Natural killer cell (primary cell): ENCODE measurements around the gene SELL. TPM values are rescaled to one million over a fixed set of nuclear protein-coding genes. Genes with fewer than 3 reads are reported as not detected.
"Not testable (repeated sequence)": the region's sequence is repeated elsewhere in the genome, so short reads cannot be mapped to it uniquely, and the experiment has no call there.

Experiments used
- ATAC-seq, 3 donors: fragments of 150-1000 bp in 2 of 3; fragments of 200-7000 bp in 1 of 3; cut with Tn5 transposase; 1 replicate in 1 of 3; 2 replicates in 2 of 3; pipeline ENCODE4 v1.10.0; 2021; ENCODE audit warnings: mild to moderate bottlenecking in 2 of 3, moderate library complexity in 2 of 3
- DNase-seq, 2 donors: peaks; one replicate each; pipeline versions ENCODE4 v3.0.0 to v3.0.0-alpha.2; 2013 to 2021; ENCODE audit warnings: mixed read lengths in 1 of 2
- H3K27ac ChIP-seq: one replicate; pipeline ENCODE4 v1.5.1; 2013; ENCODE audit warnings: mild to moderate bottlenecking, low read length
- H3K27me3 ChIP-seq: one replicate; pipeline ENCODE4 v1.6.1; 2013; ENCODE audit warnings: low read length; ENCODE audit not compliant: control insufficient read depth, insufficient read depth
- H3K36me3 ChIP-seq: one replicate; pipeline ENCODE4 v1.6.1; 2013; ENCODE audit warnings: low read length; ENCODE audit not compliant: control insufficient read depth, insufficient read depth
- H3K4me1 ChIP-seq: one replicate; pipeline ENCODE4 v1.6.1; 2013; ENCODE audit warnings: low read length; ENCODE audit not compliant: control insufficient read depth, insufficient read depth
- H3K4me3 ChIP-seq: one replicate; pipeline ENCODE4 v1.5.1; 2013; ENCODE audit warnings: low read length
- H3K9me3 ChIP-seq: one replicate; pipeline ENCODE4 v1.6.1; 2013; ENCODE audit warnings: low read length; ENCODE audit not compliant: control insufficient read depth, insufficient read depth
- H3K27ac Mint-ChIP-seq, 2 donors: one replicate each; pipeline ENCODE4 v1.8.0; 2022; ENCODE audit warnings: mild to moderate bottlenecking in 2 of 2, mixed read lengths in 2 of 2, moderate library complexity in 1 of 2
- H3K27me3 Mint-ChIP-seq, 2 donors: one replicate each; pipeline ENCODE4 v1.8.0; 2022; ENCODE audit warnings: low read depth in 2 of 2, mixed read lengths in 2 of 2
- H3K36me3 Mint-ChIP-seq: one replicate; pipeline ENCODE4 v1.8.0; 2022; ENCODE audit warnings: mixed read lengths
- H3K4me1 Mint-ChIP-seq, 2 donors: one replicate each; pipeline ENCODE4 v1.8.0; 2022; ENCODE audit warnings: mixed read lengths in 2 of 2
- H3K4me3 Mint-ChIP-seq: one replicate; pipeline ENCODE4 v1.8.0; 2022; ENCODE audit warnings: mild to moderate bottlenecking, moderate library complexity, mixed read lengths
- H3K9me3 Mint-ChIP-seq, 2 donors: one replicate each; pipeline ENCODE4 v1.8.0; 2022; ENCODE audit warnings: mixed read lengths in 2 of 2
- WGBS: methylation state at CpG from one replicate; pipeline ENCODE4 v1.1.7; 2013; ENCODE audit warnings: missing lambda C conversion rate; ENCODE audit not compliant: insufficient coverage; 5-methylcytosine and 5-hydroxymethylcytosine counted together
- intact Hi-C: fragments of 100-400 bp; cut with micrococcal nuclease; formaldehyde crosslinking; loops from one replicate; pipeline ENCODE4 v1.14.2; 2022
- total RNA-seq, 4 donors: library from RNA; stranded (reverse); fragments of 120-200 nt in 1 of 4; gene quantifications; one replicate each; pipeline versions ENCODE4 v1.2.3 to v1.2.4, GENCODE V29; 2013 to 2022
- TF ChIP-seq, protein P1 (sequence below): fragments of 200-600 bp; IDR thresholded peaks from one replicate; pipeline ENCODE4 v1.8.0; 2022; ENCODE audit warnings: antibody characterized with exemption

The SELL gene
- total RNA-seq, 3 donors from 2014 or later (not counting 1 experiment from before 2014, with no cell fraction given): 149 to 190 (median 165) TPM

DNA sequence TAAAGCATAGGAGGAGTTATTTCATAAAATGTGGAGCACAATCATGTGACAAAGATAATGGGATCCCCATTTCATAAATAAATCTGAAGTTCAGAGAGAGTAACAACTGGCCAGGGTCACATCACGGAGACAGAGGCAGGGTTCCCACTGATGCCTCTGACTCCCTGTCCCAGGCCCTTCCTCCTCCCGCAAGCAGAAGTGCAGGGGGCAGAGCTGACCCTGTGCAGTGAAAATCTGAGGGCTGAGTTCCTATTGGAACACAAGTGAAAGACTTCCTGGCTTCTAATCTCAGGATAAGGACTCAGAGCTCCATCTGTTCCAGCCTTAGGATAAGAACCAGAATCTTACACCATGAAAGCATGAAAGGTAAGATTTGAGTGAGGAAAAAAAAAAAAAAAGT, 22.0 kb downstream of the SELL start:
- Mint-ChIP-seq H3K9me3 (no peaks in the 10 kb centered on the region), H3K27me3 (no peaks in the 10 kb centered on the region), H3K27ac (peak overlapping the region; percentile 8 to 19), H3K36me3 (no peaks in the 10 kb centered on the region), H3K4me3 (peak overlapping the region; percentile 42), H3K4me1 (peaks cover 41 to 45% of the 10 kb centered on the region in 2 donors)
- Histone ChIP-seq H3K27ac (peak overlapping the region; percentile 26), H3K27me3 (no peaks in the 10 kb centered on the region), H3K9me3 (no peaks in the 10 kb centered on the region), H3K36me3 (peaks cover 9% of the 10 kb centered on the region), H3K4me1 (peaks cover 33% of the 10 kb centered on the region), H3K4me3 (no peak overlapping the region)
- intact Hi-C loops: no loop called here
- ATAC-seq (no peak), DNase-seq (no peak)
- 89% methylated on average over 2 of the region's 2 CpGs for WGBS
- TF ChIP-seq, protein P1, sequence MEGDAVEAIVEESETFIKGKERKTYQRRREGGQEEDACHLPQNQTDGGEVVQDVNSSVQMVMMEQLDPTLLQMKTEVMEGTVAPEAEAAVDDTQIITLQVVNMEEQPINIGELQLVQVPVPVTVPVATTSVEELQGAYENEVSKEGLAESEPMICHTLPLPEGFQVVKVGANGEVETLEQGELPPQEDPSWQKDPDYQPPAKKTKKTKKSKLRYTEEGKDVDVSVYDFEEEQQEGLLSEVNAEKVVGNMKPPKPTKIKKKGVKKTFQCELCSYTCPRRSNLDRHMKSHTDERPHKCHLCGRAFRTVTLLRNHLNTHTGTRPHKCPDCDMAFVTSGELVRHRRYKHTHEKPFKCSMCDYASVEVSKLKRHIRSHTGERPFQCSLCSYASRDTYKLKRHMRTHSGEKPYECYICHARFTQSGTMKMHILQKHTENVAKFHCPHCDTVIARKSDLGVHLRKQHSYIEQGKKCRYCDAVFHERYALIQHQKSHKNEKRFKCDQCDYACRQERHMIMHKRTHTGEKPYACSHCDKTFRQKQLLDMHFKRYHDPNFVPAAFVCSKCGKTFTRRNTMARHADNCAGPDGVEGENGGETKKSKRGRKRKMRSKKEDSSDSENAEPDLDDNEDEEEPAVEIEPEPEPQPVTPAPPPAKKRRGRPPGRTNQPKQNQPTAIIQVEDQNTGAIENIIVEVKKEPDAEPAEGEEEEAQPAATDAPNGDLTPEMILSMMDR: no peak

DNA sequence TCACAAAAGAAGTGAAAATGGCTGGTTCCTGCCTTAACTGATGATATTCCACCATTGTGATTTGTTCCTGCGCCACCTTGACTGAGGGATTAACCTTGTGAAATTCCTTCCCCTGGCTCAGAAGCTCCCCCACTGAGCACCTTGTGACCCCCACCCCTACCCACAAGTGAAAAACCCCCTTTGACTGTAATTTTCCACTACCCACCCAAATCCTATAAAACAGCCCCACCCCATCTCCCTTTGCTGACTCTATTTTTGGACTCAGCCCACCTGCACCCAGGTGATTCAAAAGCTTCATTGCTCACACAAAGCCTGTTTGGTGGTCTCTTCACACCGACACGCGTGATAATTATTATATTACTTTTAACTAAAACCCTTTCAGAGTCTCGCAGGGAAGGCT, 23.0 kb downstream of the SELL start:
- H3K9me3 ChIP-seq, DNase-seq, H3K36me3 ChIP-seq, H3K4me3 Mint-ChIP-seq, H3K27me3 Mint-ChIP-seq, H3K36me3 Mint-ChIP-seq, H3K9me3 Mint-ChIP-seq, intact Hi-C loops, ATAC-seq, H3K4me3 ChIP-seq, H3K27me3 ChIP-seq: not testable (repeated sequence)
- H3K27ac Mint-ChIP-seq: peak overlapping the region in 1 of 2 donors; percentile 19
- peak overlapping the region; percentile 26 for H3K27ac ChIP-seq
- H3K4me1 ChIP-seq: peaks cover 28% of the 10 kb centered on the region
- H3K4me1 Mint-ChIP-seq: peaks cover 32 to 34% of the 10 kb centered on the region in 2 donors
- 96% methylated on average over 5 of the region's 5 CpGs for WGBS

DNA sequence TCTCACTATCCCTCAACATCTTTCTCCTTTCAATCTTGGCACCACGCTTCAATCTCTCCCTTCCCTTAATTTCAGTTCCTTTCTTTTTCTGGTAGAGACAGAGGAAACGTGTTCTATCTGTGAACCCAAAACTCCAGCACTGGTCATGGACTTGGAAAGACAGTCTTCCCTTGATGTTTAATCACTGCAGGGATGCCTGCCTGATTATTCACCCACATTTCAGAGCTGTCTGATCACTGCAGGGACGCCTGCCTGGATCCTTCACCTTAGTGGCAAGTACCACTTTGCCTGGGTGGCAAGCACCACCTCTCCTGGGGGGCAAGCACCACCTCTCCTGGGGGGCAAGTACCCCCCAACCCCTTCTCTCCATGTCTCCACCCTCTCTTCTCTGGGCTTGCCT, 27.8 kb downstream of the SELL start:
- DNase-seq (no peak), ATAC-seq (no peak)
- H3K36me3 ChIP-seq: no peaks in the 10 kb centered on the region
- 82% methylated on average over 3 of the region's 3 CpGs for WGBS
- H3K4me1 Mint-ChIP-seq: peaks cover 24 to 33% of the 10 kb centered on the region in 2 donors
- no peaks in the 10 kb centered on the region for H3K36me3 Mint-ChIP-seq
- H3K9me3 ChIP-seq: no peaks in the 10 kb centered on the region
- no peak overlapping the region for H3K4me3 ChIP-seq
- H3K27ac Mint-ChIP-seq: no peak overlapping the region
- H3K9me3 Mint-ChIP-seq: no peaks in the 10 kb centered on the region
- H3K27me3 ChIP-seq: no peaks in the 10 kb centered on the region
- no peaks in the 10 kb centered on the region for H3K27me3 Mint-ChIP-seq
- TF ChIP-seq, protein P1: no peak
- H3K4me1 ChIP-seq: peaks cover 19% of the 10 kb centered on the region
- H3K27ac ChIP-seq: no peak overlapping the region
- no peak overlapping the region for H3K4me3 Mint-ChIP-seq
- intact Hi-C loops: no loop called here

DNA sequence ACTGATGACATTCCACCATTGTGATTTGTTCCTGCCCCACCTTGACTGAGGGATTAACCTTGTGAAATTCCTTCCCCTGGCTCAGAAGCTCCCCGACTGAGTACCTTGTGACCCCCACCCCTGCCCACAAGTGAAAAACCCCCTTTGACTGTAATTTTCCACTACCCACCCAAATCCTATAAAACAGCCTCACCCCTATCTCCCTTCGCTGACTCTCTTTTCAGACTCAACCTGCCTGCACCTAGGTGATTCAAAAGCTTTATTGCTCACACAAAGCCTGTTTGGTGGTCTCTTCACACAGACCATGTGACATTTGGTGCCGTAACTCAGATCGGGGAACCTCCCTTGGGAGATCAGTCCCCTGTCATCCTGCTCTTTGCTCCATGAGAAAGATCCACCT, 28.3 kb downstream of the SELL start:
- ATAC-seq, H3K27me3 ChIP-seq, intact Hi-C loops, H3K27me3 Mint-ChIP-seq, H3K9me3 Mint-ChIP-seq, H3K4me3 ChIP-seq, H3K4me3 Mint-ChIP-seq, H3K9me3 ChIP-seq, H3K27ac Mint-ChIP-seq, H3K36me3 Mint-ChIP-seq, H3K36me3 ChIP-seq, DNase-seq: not testable (repeated sequence)
- Histone ChIP-seq H3K27ac (peak overlapping the region; percentile 8), H3K4me1 (peaks cover 14% of the 10 kb centered on the region)
- H3K4me1 Mint-ChIP-seq: peaks cover 24 to 33% of the 10 kb centered on the region in 2 donors
- 81% methylated on average over 4 of the region's 4 CpGs for WGBS
